K562 (cell line): ENCODE results near the gene LAPTM5. TPM values are rescaled to one million over a fixed set of nuclear protein-coding genes. Genes with fewer than 3 reads are reported as not detected.

Source experiments
- ATAC-seq: fragments of 200-7000 bp; cut with Tn5 transposase; 3 replicates; pipeline ENCODE4 v1.9.1; 2020; ENCODE audit warnings: moderate library complexity
- BruUV-seq: library from RNA; stranded (reverse); fragments of 400-500 nt; replicated peaks from 2 replicates; lab custom pipeline; 2021; lab: Mats Ljungman, UMichigan
- CTCF ChIA-PET: fragments of 300-600 bp; formaldehyde crosslinking; extraction: SDS; loops from one replicate; lab custom pipeline; 2021; ENCODE audit warnings: low intra/inter-chr PET ratio; lab: Yijun Ruan, JAX
- POLR2A ChIA-PET: fragments of 300-600, 350-650 bp; sonication (Branson Sonifier 250); formaldehyde crosslinking; extraction: SDS; loops from one replicate; lab custom pipeline; 2021; ENCODE audit warnings: antibody characterized with exemption, inconsistent platforms; lab: Yijun Ruan, JAX
- DNase-seq, 4 experiments: peaks; one replicate each; pipeline versions ENCODE4 v3.0.0 to v3.0.0-alpha.2; 2011 to 2018; ENCODE audit warnings: low spot score in 3 of 4, mixed read lengths in 3 of 4; ENCODE audit errors: extremely low read depth in 1 of 4
- FAIRE-seq: peaks from 2 replicates; lab custom pipeline; 2011; peaks lifted over from hg19 to GRCh38; lab: Jason Lieb, UNC
- H2AFZ ChIP-seq: 2 replicates; pipeline ENCODE4 v1.6.0; 2011; ENCODE audit warnings: low read depth, low read length, control low read depth, inconsistent platforms
- H3K27ac ChIP-seq: fragments of 200-600 bp; 3 replicates; pipeline ENCODE4 v1.8.0; 2011; ENCODE audit warnings: low read depth, mild to moderate bottlenecking, control low read depth, inconsistent platforms, low read length, moderate library complexity, mixed read lengths; ENCODE audit errors: extremely low read depth
- H3K27me3 ChIP-seq, 2 experiments: fragments of 300-600 bp in 1 of 2; 2 replicates in 1 of 2; 3 replicates in 1 of 2; pipeline versions ENCODE4 v1.6.0 to v1.8.0; 2011; ENCODE audit warnings: inconsistent platforms in 2 of 2, low read length in 2 of 2, mild to moderate bottlenecking in 1 of 2, mixed read lengths in 1 of 2, moderate library complexity in 1 of 2; ENCODE audit not compliant: control insufficient read depth in 2 of 2, insufficient read depth in 2 of 2
- H3K36me3 ChIP-seq: fragments of 300-600 bp; 3 replicates; pipeline ENCODE4 v1.8.0; 2011; ENCODE audit warnings: mild to moderate bottlenecking, low read length, inconsistent platforms; ENCODE audit not compliant: control insufficient read depth, insufficient read depth
- H3K4me1 ChIP-seq, 2 experiments: fragments of 200-600 bp in 1 of 2; replicated peaks in 1 of 2; 2 replicates in 1 of 2; 3 replicates in 1 of 2; pipeline versions ENCODE4 v1.5.1 to v1.8.0; 2011; ENCODE audit warnings: inconsistent platforms in 2 of 2, low read length in 2 of 2, mild to moderate bottlenecking in 1 of 2, mixed read lengths in 1 of 2, moderate library complexity in 1 of 2; ENCODE audit not compliant: control insufficient read depth in 2 of 2, insufficient read depth in 2 of 2
- H3K4me2 ChIP-seq: 2 replicates; pipeline ENCODE4 v1.6.1; 2011; ENCODE audit warnings: low read length, control low read depth, inconsistent platforms, mixed read lengths; ENCODE audit not compliant: insufficient read depth
- H3K4me3 ChIP-seq: fragments of 200-600 bp; sonication (generic), shearing (Covaris generic); 2 replicates; pipeline ENCODE4 v1.5.1; 2016; ENCODE audit warnings: control low read depth, inconsistent platforms
- H3K79me2 ChIP-seq: fragments of 200-600 bp; 3 replicates; pipeline ENCODE4 v1.8.0; 2011; ENCODE audit warnings: low read length, inconsistent platforms; ENCODE audit not compliant: control insufficient read depth, insufficient read depth
- H3K9ac ChIP-seq, 2 experiments: 2 replicates each; pipeline versions ENCODE4 v1.6.0 to v1.6.1; 2011; ENCODE audit warnings: low read depth in 2 of 2, low read length in 2 of 2, control low read depth in 1 of 2, inconsistent platforms in 1 of 2, mild to moderate bottlenecking in 1 of 2, mixed read lengths in 1 of 2; ENCODE audit not compliant: insufficient read depth in 1 of 2
- H3K9me1 ChIP-seq: one replicate; pipeline ENCODE4 v1.6.0; 2011; ENCODE audit warnings: inconsistent platforms, mild to moderate bottlenecking, low read length, moderate library complexity; ENCODE audit not compliant: control insufficient read depth, insufficient read depth
- H3K9me3 ChIP-seq: replicated peaks from 2 replicates; pipeline ENCODE4 v1.5.1; 2011; ENCODE audit warnings: low read depth, low read length, inconsistent platforms; ENCODE audit not compliant: control insufficient read depth, insufficient read depth
- H4K20me1 ChIP-seq: replicated peaks from 2 replicates; pipeline ENCODE4 v1.6.1; 2011; ENCODE audit warnings: low read length, inconsistent platforms, mixed read lengths; ENCODE audit not compliant: control insufficient read depth, insufficient read depth
- ARID1B ChIP-seq: fragments of 450-650 bp; IDR thresholded peaks from 2 replicates; pipeline ENCODE4 v1.6.1; 2016; ENCODE audit warnings: antibody characterized with exemption, mild to moderate bottlenecking, inconsistent platforms
- CBX5 ChIP-seq: IDR thresholded peaks from 2 replicates; pipeline ENCODE4 v1.6.1; 2014; ENCODE audit warnings: low read depth, borderline replicate concordance
- CCNT2 ChIP-seq: IDR thresholded peaks from 2 replicates; pipeline ENCODE4 v1.6.1; 2011; ENCODE audit warnings: borderline replicate concordance, low read depth, mild to moderate bottlenecking, moderate library complexity, mixed read lengths, low read length; ENCODE audit not compliant: insufficient read length; ENCODE audit errors: extremely low read depth
- CEBPB ChIP-seq: fragments of 450-650 bp; IDR thresholded peaks from 2 replicates; pipeline ENCODE4 v1.6.1; 2016; ENCODE audit warnings: missing genetic modification characterization, missing compliant biosample characterization
- CEBPG ChIP-seq, 3 experiments: fragments of 200-800 bp in 1 of 3; sonication (Bioruptor generic) in 1 of 3; sonication (generic) in 1 of 3; formaldehyde crosslinking in 1 of 3; IDR thresholded peaks in 2 of 3; conservative IDR thresholded peaks in 1 of 3; 2 replicates each; pipeline versions ENCODE4 v1.6.1 to v1.8.0; 2016 to 2022; ENCODE audit warnings: missing compliant biosample characterization in 2 of 3, missing genetic modification characterization in 2 of 3, mild to moderate bottlenecking in 1 of 3, missing genetic modification reagents in 1 of 3
- GMEB1 ChIP-seq: fragments of 250-450 bp; sonication (Bioruptor Pico); IDR thresholded peaks from 2 replicates; pipeline ENCODE4 v1.4.0; 2020; ENCODE audit warnings: mild to moderate bottlenecking
- LCOR ChIP-seq: sonication (generic); formaldehyde crosslinking; IDR thresholded peaks from 2 replicates; pipeline ENCODE4 v1.8.0; 2022; ENCODE audit warnings: mild to moderate bottlenecking, missing genetic modification reagents
- MCM2 ChIP-seq: fragments of 450-650 bp; IDR thresholded peaks from 2 replicates; pipeline ENCODE4 v1.6.1; 2017; ENCODE audit warnings: low read depth, mild to moderate bottlenecking
- NR2C2 ChIP-seq, 2 experiments: fragments of 200-800 bp in 1 of 2; sonication (Bioruptor generic) in 1 of 2; sonication (generic) in 1 of 2; formaldehyde crosslinking in 1 of 2; IDR thresholded peaks; 2 replicates each; pipeline versions ENCODE4 v1.6.1 to v1.8.0; 2016 to 2022; ENCODE audit warnings: mild to moderate bottlenecking in 1 of 2, missing compliant biosample characterization in 1 of 2, missing genetic modification characterization in 1 of 2, missing genetic modification reagents in 1 of 2
- PHB ChIP-seq: fragments of 250-450 bp; sonication (Bioruptor Pico); IDR thresholded peaks from 2 replicates; pipeline ENCODE4 v1.5.0; 2021
- PTBP1 ChIP-seq: fragments of 200-400 bp; formaldehyde crosslinking; IDR thresholded peaks from 2 replicates; pipeline ENCODE4 v1.6.1; 2017; ENCODE audit warnings: low read depth, low read length
- SNAPC5 ChIP-seq: fragments of 250-450 bp; sonication (Bioruptor Pico); IDR thresholded peaks from 2 replicates; pipeline ENCODE4 v1.8.0; 2021; ENCODE audit warnings: moderate library complexity, mild to moderate bottlenecking, inconsistent platforms
- SOX6 ChIP-seq: fragments of 450-650 bp; IDR thresholded peaks from 2 replicates; pipeline ENCODE4 v1.6.1; 2014; ENCODE audit warnings: mild to moderate bottlenecking
- TEAD4 ChIP-seq, 2 experiments: sonication (generic) in 1 of 2; formaldehyde crosslinking in 1 of 2; IDR thresholded peaks; 2 replicates each; pipeline versions ENCODE4 v1.6.1 to v1.8.0; 2012 to 2022; ENCODE audit warnings: borderline replicate concordance in 1 of 2, inconsistent platforms in 1 of 2, low read length in 1 of 2, mild to moderate bottlenecking in 1 of 2, missing genetic modification reagents in 1 of 2
- TRIM24 ChIP-seq, 2 experiments: fragments of 450-650 bp; IDR thresholded peaks; 2 replicates each; pipeline ENCODE4 v1.6.1; 2016
- TRIM28 ChIP-seq: fragments of 450-650 bp; IDR thresholded peaks from 2 replicates; pipeline ENCODE4 v1.6.1; 2017
- ZEB2 ChIP-seq: fragments of 450-650 bp; IDR thresholded peaks from 2 replicates; pipeline ENCODE4 v1.6.1; 2016
- ZFP1 ChIP-seq: fragments of 450-650 bp; formaldehyde crosslinking; IDR thresholded peaks from 2 replicates; pipeline ENCODE4 v1.4.0; 2020; ENCODE audit warnings: mild to moderate bottlenecking, mixed read lengths
- ZNF133 ChIP-seq: fragments of 250-450 bp; sonication (Bioruptor Pico); IDR thresholded peaks from 2 replicates; pipeline ENCODE4 v1.4.0; 2020; ENCODE audit warnings: mild to moderate bottlenecking
- ZNF384 ChIP-seq: IDR thresholded peaks from 2 replicates; pipeline ENCODE4 v1.6.1; 2012; ENCODE audit warnings: low read depth, low read length, improper control_type of control experiment
- ZNF583 ChIP-seq: fragments of 250-450 bp; sonication (Bioruptor Pico); IDR thresholded peaks from 2 replicates; pipeline ENCODE4 v1.4.0; 2020
- WGBS: fragments of 100-300 bp; shearing (Covaris generic); methylation state at CpG from one replicate; pipeline ENCODE4 v1.1.6; 2016; ENCODE audit warnings: low coverage, mixed read lengths; ENCODE audit not compliant: insufficient coverage; ENCODE audit errors: missing lambda C conversion rate; 5-methylcytosine and 5-hydroxymethylcytosine counted together
- in situ Hi-C: fragments of 300-500 bp; cut with MboI; formaldehyde crosslinking; loops from 4 replicates; pipeline ENCODE4 v1.15.0; 2018; ENCODE audit warnings: inconsistent platforms, mixed read lengths
- intact Hi-C: fragments of 100-400 bp; cut with micrococcal nuclease; formaldehyde crosslinking; loops from 2 replicates; pipeline ENCODE4 v1.14.2; 2022
- polyA plus RNA-seq, 8 experiments: library from polyadenylated mRNA; depleted of rRNA in 4 of 8; stranded (reverse) in 5 of 8; unstranded in 3 of 8; fragments of >200 nt; fragmentation: Nextera tagmentation in 2 of 8; fragmentation: Illumina TruSeq in 1 of 8; extraction: Ambion mirVana in 2 of 8; extraction: Trizol in 1 of 8; gene quantifications; 2 replicates each; pipeline versions ENCODE4 v1.2.1 to v1.2.3, GENCODE V29; 2011 to 2014; ENCODE audit warnings: inconsistent platforms in 1 of 8, missing spikeins in 1 of 8
- total RNA-seq, 7 experiments: library from RNA; depleted of rRNA in 6 of 7; stranded (reverse); fragments of >200 nt in 6 of 7; fragmentation: Illumina TruSeq in 2 of 7; extraction: Trizol in 2 of 7; gene quantifications; 2 replicates each; pipeline versions ENCODE4 v1.2.1 to v1.2.3, GENCODE V29; 2011 to 2021; ENCODE audit warnings: low replicate concordance in 1 of 7

The LAPTM5 gene
- total and polyA plus RNA-seq, 9 of the 15 experiments (the other 6 are each of a cell fraction or from before 2014, with no cell fraction given), result 2.4 to 47.3 (median 20.3) TPM

GRCh38 chr1:30738040-30738714 is 19.4 kb downstream of the LAPTM5 start:
- ATAC-seq (peak; percentile 70), FAIRE-seq (peak; percentile 72), DNase-seq (peak; percentile 48 to 70 (median 56))
- no peaks in the 10 kb centered on the region for H3K9me1 ChIP-seq
- intact Hi-C loops (no loop called here), in situ Hi-C loops (no loop called here)
- H3K9me3 ChIP-seq, result peaks cover 9% of the 10 kb centered on the region
- no peak overlapping the region for H3K9ac ChIP-seq
- peak overlapping the region; percentile 5; the same call in 2 of the 3 replicates for H3K27ac ChIP-seq
- H3K36me3 ChIP-seq, result peaks cover 5% of the 10 kb centered on the region; the same call in 2 of the 3 replicates
- no peak overlapping the region for H2AFZ ChIP-seq
- no TSS peak for BruUV-seq
- H3K4me3 ChIP-seq, result no peak overlapping the region
- 27% methylated on average over 5 of the region's 5 CpGs for WGBS
- no peak overlapping the region for H3K4me2 ChIP-seq
- ChIA-PET CTCF (no interaction called here), POLR2A (interaction anchor here (0.6 to 2.3 kb wide), 3 partner anchors 7 to 41 kb away, joined by 4 to 7 read pairs (median 4); no protein-coding TSS in a partner anchor)
- H3K79me2 ChIP-seq, result no peaks in the 10 kb centered on the region
- H3K4me1 ChIP-seq, result peaks cover 34 to 47% of the 10 kb centered on the region in 2 experiments
- H3K27me3 ChIP-seq, result no peaks in the 10 kb centered on the region
- H4K20me1 ChIP-seq, result no peaks in the 10 kb centered on the region
- 0 out of 2 replicates have a peak, but pooled peaks have one; percentile 24 for TF ChIP-seq LCOR (CRISPR knock-in tag)
- TF ChIP-seq CEBPB, result peak; percentile 66
- peak; percentile 62; the same call in 1 of the 2 replicates for TF ChIP-seq TEAD4 (IDR thresholded peaks at IDR 0.05; ENCODE audit: low read length)
- TF ChIP-seq TEAD4 (CRISPR knock-in tag; IDR thresholded peaks at IDR 0.05; ENCODE audit: borderline replicate concordance), result no peak
- TF ChIP-seq ZEB2, result peak; percentile 51; the same call in 1 of the 2 replicates
- no peak for TF ChIP-seq MCM2
- TF ChIP-seq TRIM24 (IDR thresholded peaks at IDR 0.05), result peak; percentile 89 to 93
- peak; percentile 36; the same call in 1 of the 2 replicates for TF ChIP-seq ARID1B
- TF ChIP-seq ZNF583, result no peak
- 0 out of 2 replicates have a peak, but pooled peaks have one; percentile 38 for TF ChIP-seq CBX5
- no peak for TF ChIP-seq ZFP1 (CRISPR knock-in tag)
- TF ChIP-seq ZNF384, result no peak
- peak; percentile 44 for TF ChIP-seq SOX6
- no peak for TF ChIP-seq CCNT2
- peak; percentile 88 for TF ChIP-seq TRIM28
- peak; percentile 77 for TF ChIP-seq CEBPG (CRISPR knock-in tag; IDR thresholded peaks at IDR 0.05)
- TF ChIP-seq CEBPG (tag; conservative IDR thresholded peaks at IDR 0.05 in 1 of 2, IDR thresholded peaks at IDR 0.05 in 1 of 2), result peak in 1 of 2 experiments; percentile 83; a peak in 2 of 4 replicates
- no peak for TF ChIP-seq ZNF133 (CRISPR knock-in tag)
- TF ChIP-seq SNAPC5 (CRISPR knock-in tag), result no peak
- TF ChIP-seq NR2C2 (CRISPR knock-in tag; IDR thresholded peaks at IDR 0.05), result 0 out of 2 replicates have a peak, but pooled peaks have one; percentile 6
- no peak for TF ChIP-seq NR2C2 (tag; IDR thresholded peaks at IDR 0.05)
- TF ChIP-seq GMEB1 (CRISPR knock-in tag), result no peak
- TF ChIP-seq PTBP1, result no peak
- no peak for TF ChIP-seq PHB (CRISPR knock-in tag)
